ENCODE results near the gene SHC2. TPM values are rescaled to one million over a fixed set of nuclear protein-coding genes. Genes with fewer than 3 reads are reported as not detected.

SHC2 gene
- total and polyA plus RNA-seq, 2 donors (not counting 1 experiment from before 2014, with no cell fraction given) = 0.02 to 2.5 TPM

- Histone ChIP-seq H3K27ac (ENCODE audit: insufficient read depth, low read length) (no peak overlapping the region), H3K9me3 (ENCODE audit: control insufficient read depth, insufficient read depth, low read depth, low read length) (no peaks in the 10 kb centered on the region), H3K27me3 (ENCODE audit: control insufficient read depth, insufficient read depth, low read length) (no peaks in the 10 kb centered on the region), H3K36me3 (ENCODE audit: control insufficient read depth, insufficient read depth, low read length) (no peaks in the 10 kb centered on the region), H3K79me2 (ENCODE audit: control insufficient read depth, insufficient read depth, low read length) (no peaks in the 10 kb centered on the region), H2AFZ (ENCODE audit: low read length) (no peak overlapping the region), H3K4me3 (replicated peaks in 1 of 4; ENCODE audit: control extremely low read depth in 1 of 4, insufficient read depth in 1 of 4, low read depth in 3 of 4, low read length in 4 of 4) (no peak overlapping the region), H3K4me2 (ENCODE audit: extremely low read depth, insufficient read depth, low read length) (no peak overlapping the region), H4K20me1 (ENCODE audit: control insufficient read depth, extremely low read depth, insufficient read depth, low read length) (no peaks in the 10 kb centered on the region), H3K9ac (ENCODE audit: insufficient read depth, low read length) (no peak overlapping the region), H3K4me1 (ENCODE audit: control insufficient read depth, extremely low read depth, insufficient read depth, low read length) (no peaks in the 10 kb centered on the region)
- no peak for TF ChIP-seq CTCF (conservative IDR thresholded peaks at IDR 0.05 in 1 of 2, IDR thresholded peaks at IDR 0.05 in 1 of 2; ENCODE audit: low read depth in 1 of 2, low read length in 2 of 2)
- TF ChIP-seq EZH2 (IDR thresholded peaks at IDR 0.05; ENCODE audit: low read length, missing control alignments) = no peak
- no peak for DNase-seq (ENCODE audit: low read depth in 2 of 2)
These were observed 20.2 kb downstream of the SHC2 start for GRCh38 chr19:440391-441212.

- TF ChIP-seq CTCF (conservative IDR thresholded peaks at IDR 0.05 in 1 of 2, IDR thresholded peaks at IDR 0.05 in 1 of 2; ENCODE audit: low read depth in 1 of 2, low read length in 2 of 2) = no peak
- TF ChIP-seq EZH2 (IDR thresholded peaks at IDR 0.05; ENCODE audit: low read length, missing control alignments) = no peak
- no peak overlapping the region for H3K9ac ChIP-seq (ENCODE audit: insufficient read depth, low read length)
- no peaks in the 10 kb centered on the region for H3K27me3 ChIP-seq (ENCODE audit: control insufficient read depth, insufficient read depth, low read length)
- no peak overlapping the region for H3K27ac ChIP-seq (ENCODE audit: insufficient read depth, low read length)
- H3K36me3 ChIP-seq (ENCODE audit: control insufficient read depth, insufficient read depth, low read length) = no peaks in the 10 kb centered on the region
- no peaks in the 10 kb centered on the region for H3K79me2 ChIP-seq (ENCODE audit: control insufficient read depth, insufficient read depth, low read length)
- no peak overlapping the region for H2AFZ ChIP-seq (ENCODE audit: low read length)
- H3K4me1 ChIP-seq (ENCODE audit: control insufficient read depth, extremely low read depth, insufficient read depth, low read length) = no peaks in the 10 kb centered on the region
- no peak for DNase-seq (ENCODE audit: low read depth in 2 of 2)
- no peaks in the 10 kb centered on the region for H4K20me1 ChIP-seq (ENCODE audit: control insufficient read depth, extremely low read depth, insufficient read depth, low read length)
- H3K9me3 ChIP-seq (ENCODE audit: control insufficient read depth, insufficient read depth, low read depth, low read length) = no peaks in the 10 kb centered on the region
- H3K4me2 ChIP-seq (ENCODE audit: extremely low read depth, insufficient read depth, low read length) = no peak overlapping the region
- H3K4me3 ChIP-seq (replicated peaks in 1 of 4; ENCODE audit: control extremely low read depth in 1 of 4, insufficient read depth in 1 of 4, low read depth in 3 of 4, low read length in 4 of 4) = no peak overlapping the region
These were observed 21.5 kb downstream of the SHC2 start for GRCh38 chr19:439167-439900.

GRCh38 chr19:438416-438958, 22.3 kb downstream of the SHC2 start:
- Histone ChIP-seq H3K27ac (ENCODE audit: insufficient read depth, low read length) (no peak overlapping the region), H3K27me3 (ENCODE audit: control insufficient read depth, insufficient read depth, low read length) (no peaks in the 10 kb centered on the region), H3K36me3 (ENCODE audit: control insufficient read depth, insufficient read depth, low read length) (no peaks in the 10 kb centered on the region), H3K4me3 (replicated peaks in 1 of 4; ENCODE audit: control extremely low read depth in 1 of 4, insufficient read depth in 1 of 4, low read depth in 3 of 4, low read length in 4 of 4) (no peak overlapping the region), H4K20me1 (ENCODE audit: control insufficient read depth, extremely low read depth, insufficient read depth, low read length) (no peaks in the 10 kb centered on the region), H3K9me3 (ENCODE audit: control insufficient read depth, insufficient read depth, low read depth, low read length) (no peaks in the 10 kb centered on the region), H2AFZ (ENCODE audit: low read length) (no peak overlapping the region), H3K4me2 (ENCODE audit: extremely low read depth, insufficient read depth, low read length) (no peak overlapping the region), H3K79me2 (ENCODE audit: control insufficient read depth, insufficient read depth, low read length) (no peaks in the 10 kb centered on the region), H3K9ac (ENCODE audit: insufficient read depth, low read length) (no peak overlapping the region), H3K4me1 (ENCODE audit: control insufficient read depth, extremely low read depth, insufficient read depth, low read length) (no peaks in the 10 kb centered on the region)
- TF ChIP-seq EZH2 (IDR thresholded peaks at IDR 0.05; ENCODE audit: low read length, missing control alignments) (no peak), CTCF (conservative IDR thresholded peaks at IDR 0.05 in 1 of 2, IDR thresholded peaks at IDR 0.05 in 1 of 2; ENCODE audit: low read depth in 1 of 2, low read length in 2 of 2) (no peak)
- DNase-seq (ENCODE audit: low read depth in 2 of 2) = no peak
